ENCODE data around the gene TTC34.

DNA sequence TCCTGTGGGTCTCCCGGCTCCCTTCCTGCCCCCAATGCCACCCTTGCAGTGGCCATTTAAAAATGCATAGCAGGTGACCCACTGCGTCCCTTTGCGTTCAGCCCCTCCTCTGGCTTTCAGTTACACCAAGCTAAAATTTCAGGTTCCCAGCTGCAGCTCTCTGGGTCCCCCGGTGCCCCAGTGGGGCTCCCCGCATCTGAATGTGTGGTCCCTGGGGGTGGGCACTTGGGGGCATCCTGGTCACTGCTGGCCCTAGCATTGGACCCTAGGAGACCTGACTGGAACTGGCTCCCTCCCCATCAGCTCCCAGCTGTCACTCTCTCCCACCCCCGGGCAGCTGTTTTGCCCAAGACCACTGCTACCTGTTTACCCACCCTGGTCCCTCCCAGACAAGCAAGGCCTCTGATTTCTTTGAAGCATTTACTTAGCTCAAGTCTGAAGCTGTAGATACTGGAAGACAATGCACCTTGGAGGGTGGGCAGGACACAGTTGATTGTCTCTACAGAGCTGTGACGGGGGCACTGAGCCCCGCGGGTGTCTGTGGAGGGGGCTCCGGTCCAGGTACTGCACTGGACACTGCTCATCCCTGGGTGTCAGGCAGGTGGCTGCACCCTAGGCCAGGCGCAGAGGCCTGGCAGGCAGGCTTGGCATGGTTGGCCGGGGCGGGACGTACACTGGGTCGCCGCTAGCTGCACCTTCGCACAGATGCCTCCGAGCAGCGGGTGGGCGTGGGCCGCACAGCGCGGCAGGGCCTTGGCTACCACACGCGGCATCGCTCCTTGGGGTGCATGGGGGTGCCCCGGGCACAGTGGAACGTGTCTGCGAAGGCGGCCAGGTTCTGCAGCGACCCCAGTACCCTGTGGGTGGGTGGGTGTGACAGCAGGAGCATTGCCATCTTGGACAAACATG, 211.0 kb downstream of the TTC34 start:
- TF ChIP-seq, protein P1, sequence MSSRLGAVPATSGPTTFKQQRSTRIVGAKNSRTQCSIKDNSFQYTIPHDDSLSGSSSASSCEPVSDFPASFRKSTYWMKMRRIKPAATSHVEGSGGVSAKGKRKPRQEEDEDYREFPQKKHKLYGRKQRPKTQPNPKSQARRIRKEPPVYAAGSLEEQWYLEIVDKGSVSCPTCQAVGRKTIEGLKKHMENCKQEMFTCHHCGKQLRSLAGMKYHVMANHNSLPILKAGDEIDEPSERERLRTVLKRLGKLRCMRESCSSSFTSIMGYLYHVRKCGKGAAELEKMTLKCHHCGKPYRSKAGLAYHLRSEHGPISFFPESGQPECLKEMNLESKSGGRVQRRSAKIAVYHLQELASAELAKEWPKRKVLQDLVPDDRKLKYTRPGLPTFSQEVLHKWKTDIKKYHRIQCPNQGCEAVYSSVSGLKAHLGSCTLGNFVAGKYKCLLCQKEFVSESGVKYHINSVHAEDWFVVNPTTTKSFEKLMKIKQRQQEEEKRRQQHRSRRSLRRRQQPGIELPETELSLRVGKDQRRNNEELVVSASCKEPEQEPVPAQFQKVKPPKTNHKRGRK (CRISPR knock-in tag; IDR thresholded peaks at IDR 0.05; ENCODE audit: borderline replicate concordance): no peak
- TF ChIP-seq HMGA2 (CRISPR knock-in tag; IDR thresholded peaks at IDR 0.05) (no peak), AFF4 (CRISPR knock-in tag; IDR thresholded peaks at IDR 0.05; ENCODE audit: borderline replicate concordance) (no peak), NFE2L1 (CRISPR knock-in tag; IDR thresholded peaks at IDR 0.05) (no peak), FOXP1 (CRISPR knock-in tag; IDR thresholded peaks at IDR 0.05; ENCODE audit: borderline replicate concordance) (no peak), IRF2 (CRISPR knock-in tag; IDR thresholded peaks at IDR 0.05; ENCODE audit: borderline replicate concordance, low read depth) (no peak), ZBTB43 (CRISPR knock-in tag; IDR thresholded peaks at IDR 0.05) (no peak), CBFB (CRISPR knock-in tag; IDR thresholded peaks at IDR 0.05; ENCODE audit: low read depth) (no peak), NR3C1 (CRISPR knock-in tag; conservative IDR thresholded peaks at IDR 0.05; ENCODE audit: low read depth) (no peak), ZNF232 (CRISPR knock-in tag; IDR thresholded peaks at IDR 0.05) (no peak), E2F4 (CRISPR knock-in tag; IDR thresholded peaks at IDR 0.05; ENCODE audit: borderline replicate concordance, low read depth) (no peak), CREB1 (CRISPR knock-in tag; IDR thresholded peaks at IDR 0.05) (no peak)
- TF ChIP-seq, protein P2, sequence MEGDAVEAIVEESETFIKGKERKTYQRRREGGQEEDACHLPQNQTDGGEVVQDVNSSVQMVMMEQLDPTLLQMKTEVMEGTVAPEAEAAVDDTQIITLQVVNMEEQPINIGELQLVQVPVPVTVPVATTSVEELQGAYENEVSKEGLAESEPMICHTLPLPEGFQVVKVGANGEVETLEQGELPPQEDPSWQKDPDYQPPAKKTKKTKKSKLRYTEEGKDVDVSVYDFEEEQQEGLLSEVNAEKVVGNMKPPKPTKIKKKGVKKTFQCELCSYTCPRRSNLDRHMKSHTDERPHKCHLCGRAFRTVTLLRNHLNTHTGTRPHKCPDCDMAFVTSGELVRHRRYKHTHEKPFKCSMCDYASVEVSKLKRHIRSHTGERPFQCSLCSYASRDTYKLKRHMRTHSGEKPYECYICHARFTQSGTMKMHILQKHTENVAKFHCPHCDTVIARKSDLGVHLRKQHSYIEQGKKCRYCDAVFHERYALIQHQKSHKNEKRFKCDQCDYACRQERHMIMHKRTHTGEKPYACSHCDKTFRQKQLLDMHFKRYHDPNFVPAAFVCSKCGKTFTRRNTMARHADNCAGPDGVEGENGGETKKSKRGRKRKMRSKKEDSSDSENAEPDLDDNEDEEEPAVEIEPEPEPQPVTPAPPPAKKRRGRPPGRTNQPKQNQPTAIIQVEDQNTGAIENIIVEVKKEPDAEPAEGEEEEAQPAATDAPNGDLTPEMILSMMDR (IDR thresholded peaks at IDR 0.05): no peak
